Measurements from ENCODE around the gene VWA5B2. TPM values are rescaled to one million over a fixed set of nuclear protein-coding genes. Genes with fewer than 3 reads are reported as not detected.
"Not testable (repeated sequence)": the region's sequence is repeated elsewhere in the genome, so short reads cannot be mapped to it uniquely, and the experiment has no call there.

VWA5B2 gene
- polyA plus RNA-seq, 3 donors, result 0.33 to 4.4 TPM; not detected in 1

DNA sequence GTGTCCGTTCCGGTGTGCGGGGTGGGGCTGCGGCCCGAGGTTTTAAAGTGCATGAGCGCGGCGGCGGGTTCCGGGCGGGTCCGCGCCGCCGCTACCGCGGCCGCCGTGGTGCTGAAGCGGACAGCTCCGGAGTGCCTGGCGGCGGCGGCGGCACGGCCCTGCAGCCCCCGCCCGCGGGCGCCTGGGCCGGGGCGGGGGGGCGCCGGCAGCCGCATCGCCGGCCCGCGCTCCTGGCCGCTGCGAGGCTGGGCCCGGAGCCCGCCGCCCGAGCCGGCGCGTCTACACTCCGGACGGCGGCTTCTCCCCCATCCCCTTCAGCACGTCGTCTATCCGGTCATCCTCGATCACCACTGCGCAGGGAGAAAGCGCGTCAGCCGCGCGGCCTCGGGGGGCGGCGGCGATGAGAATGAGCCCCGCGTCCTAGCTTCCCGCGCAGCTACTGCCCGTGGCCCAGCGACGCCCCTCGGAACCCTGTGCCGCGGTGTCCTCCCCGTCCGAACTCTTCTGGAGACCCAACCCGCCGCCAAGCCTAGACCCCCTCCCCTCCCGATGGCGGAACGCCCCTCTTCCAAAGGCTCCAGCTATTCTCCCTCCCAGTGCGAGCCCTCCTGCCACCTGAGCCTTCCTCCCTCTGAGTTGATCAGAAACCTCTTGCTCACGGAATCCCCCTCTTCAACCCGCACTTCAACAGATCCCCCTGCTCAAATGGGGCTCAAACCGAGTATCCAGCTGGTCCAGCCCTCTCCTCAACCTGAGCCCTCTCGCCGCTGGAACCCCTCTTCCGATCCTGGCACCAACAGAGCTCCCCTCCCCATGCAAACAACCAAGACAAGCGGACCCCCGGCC is 30.7 kb downstream of the VWA5B2 start:
- H3K27ac ChIP-seq (ENCODE audit: low read depth, low read length), result no peak overlapping the region
- 1 to 2% (median 2%) methylated on average over 61 to 77 of the region's 91 CpGs for WGBS, 3 donors

- no peak overlapping the region for H3K27ac ChIP-seq (ENCODE audit: low read depth, low read length)
- WGBS, 3 donors, result 1 to 2% (median 1%) methylated on average over 31 to 49 of the region's 49 CpGs
These were observed 31.4 kb downstream of the VWA5B2 start for GRCh38 chr3:184260724-184261269.

DNA sequence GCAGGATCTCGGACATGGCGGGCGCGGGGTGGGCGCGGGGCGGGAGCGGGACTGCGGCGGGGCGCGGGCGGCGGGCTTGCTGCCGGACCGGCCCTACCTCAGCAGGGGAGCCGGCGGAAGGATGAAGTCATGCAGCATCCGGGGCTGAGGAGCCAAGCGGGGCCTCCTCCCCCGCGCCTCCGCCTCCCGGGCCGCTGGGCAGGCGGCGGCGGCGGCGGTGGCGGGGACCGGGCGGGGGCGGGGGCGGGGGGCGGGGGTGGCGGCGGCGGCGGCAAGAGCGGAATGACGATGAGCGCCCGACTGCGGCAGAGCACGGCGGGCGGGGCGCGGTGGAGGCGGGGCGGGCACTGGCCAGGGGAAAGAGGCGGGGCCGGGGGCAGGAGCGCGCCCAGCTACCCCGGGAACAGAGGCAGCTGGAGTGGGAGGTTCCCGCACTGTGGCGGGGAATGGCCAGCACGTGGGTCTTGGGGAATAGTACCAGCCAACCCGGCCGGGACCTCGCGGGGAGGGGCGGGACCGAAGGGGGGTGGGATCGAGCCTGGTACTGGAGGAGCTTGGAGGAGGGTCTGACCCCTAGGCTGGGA is 32.0 kb downstream of the VWA5B2 start, which contains the start of gene CAMK2N2:
TSS of gene CAMK2N2 (minus strand) at position 284 of the 584 bp plus-strand sequence. CDS start at position 16, 268 bp downstream.
- no peak within 1 kb of the TSS for H3K27ac ChIP-seq (ENCODE audit: low read depth, low read length)
- 0 to 1% (median 1%) methylated on average over 38 to 66 of the region's 67 CpGs for WGBS, 3 donors

DNA sequence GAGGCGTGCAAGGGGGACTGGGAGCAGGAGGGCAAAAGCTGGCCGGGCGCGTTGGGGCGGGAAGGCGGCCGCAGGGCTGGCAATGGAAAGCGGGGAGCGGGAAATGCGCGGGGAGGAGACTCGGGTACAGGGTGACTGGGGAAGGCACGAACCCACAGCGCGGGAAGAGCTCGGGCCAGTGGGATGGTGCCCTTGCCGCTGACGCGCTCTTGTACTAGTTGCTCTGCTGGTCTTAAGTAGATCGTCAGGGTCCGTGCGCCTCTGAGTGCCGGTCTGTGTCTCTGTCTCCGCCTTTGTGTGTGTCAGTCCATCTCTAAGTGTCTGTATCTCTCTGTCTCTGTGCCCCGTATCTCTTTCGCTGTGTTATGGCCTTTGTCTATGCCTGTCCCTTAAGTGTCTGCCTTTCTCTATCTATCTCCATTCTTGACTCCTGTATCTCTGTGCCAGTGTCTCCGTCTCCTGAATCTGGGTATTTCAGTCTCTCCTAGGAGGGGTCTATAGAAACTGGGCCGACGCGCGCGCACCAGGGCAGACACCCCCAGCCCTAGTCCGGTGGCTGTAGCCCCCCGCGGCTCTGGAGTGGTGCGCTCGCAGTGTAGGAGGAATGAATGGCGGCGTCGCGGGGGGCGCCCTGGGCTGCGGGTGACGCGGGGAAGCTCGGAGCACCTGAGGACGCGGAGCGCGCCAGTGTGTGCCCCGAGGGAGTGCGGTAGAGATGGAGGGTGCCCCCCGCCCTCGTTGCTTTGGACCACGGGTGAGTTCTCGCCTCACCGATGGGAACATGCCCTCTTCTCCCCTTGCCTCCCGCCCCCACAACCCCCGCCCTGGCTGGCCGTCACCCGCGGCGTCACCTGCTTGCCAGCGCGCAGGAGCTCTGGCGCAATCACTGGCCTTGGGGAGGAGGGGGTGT is 32.7 kb downstream of the VWA5B2 start:
- no peak overlapping the region for H3K27ac ChIP-seq (ENCODE audit: low read depth, low read length)
- 0 to 3% (median 3%) methylated on average over 64 to 66 of the region's 66 CpGs for whole genome bisulfite sequencing, 3 donors

GRCh38 chr3:184262764-184263179 is 33.4 kb downstream of the VWA5B2 start:
- WGBS, 3 donors, result 11 to 16% (median 15%) methylated on average over 15 of the region's 15 CpGs
- H3K27ac ChIP-seq (ENCODE audit: low read depth, low read length), result no peak overlapping the region

DNA sequence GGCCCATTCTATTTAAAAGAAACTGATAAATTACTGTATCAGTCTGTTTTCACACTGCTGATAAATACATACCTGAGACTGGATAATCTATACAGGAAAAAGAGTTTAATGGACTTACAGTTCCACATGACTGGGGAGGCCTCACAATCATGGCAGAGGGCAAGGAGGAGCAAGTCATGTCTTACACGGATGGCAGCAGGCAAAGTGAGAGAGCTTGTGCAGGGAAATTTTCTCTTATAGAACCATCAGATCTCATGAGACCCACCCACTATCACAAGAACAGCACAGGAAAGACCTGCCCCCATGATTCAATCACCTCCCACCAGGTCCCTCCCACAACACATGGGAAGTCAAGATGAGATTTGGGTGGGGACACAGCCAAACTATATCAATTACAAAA is 37.9 kb downstream of the VWA5B2 start:
- 71 to 96% (median 89%) methylated on average over 1 of the region's 1 CpG for WGBS, 3 donors
- H3K27ac ChIP-seq (ENCODE audit: low read depth, low read length), result not testable (repeated sequence)

- H3K27ac ChIP-seq (ENCODE audit: low read depth, low read length), result no peak overlapping the region
- WGBS, 3 donors, result 38 to 69% (median 50%) methylated on average over 1 of the region's 1 CpG
These were observed 42.9 kb downstream of the VWA5B2 start for GRCh38 chr3:184272269-184272668.

DNA sequence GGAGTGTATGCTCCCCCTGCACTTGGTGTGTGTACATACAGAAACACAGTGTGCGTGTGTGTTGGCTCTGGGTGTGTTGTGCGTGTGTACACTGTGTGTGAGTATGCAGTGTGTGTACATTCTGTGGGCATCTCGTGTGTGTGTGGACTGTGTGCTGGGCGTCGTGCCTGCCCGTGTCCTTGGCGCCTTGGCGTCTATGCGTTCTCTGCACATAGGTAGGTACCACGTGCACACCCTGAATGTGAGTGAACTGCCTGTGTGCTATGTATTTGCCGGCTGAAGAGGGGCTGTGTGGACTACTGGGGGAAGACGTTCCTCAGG is 46.0 kb downstream of the VWA5B2 start:
- WGBS, 3 donors, result 70 to 73% (median 73%) methylated on average over 12 of the region's 12 CpGs
- no peak overlapping the region for H3K27ac ChIP-seq (ENCODE audit: low read depth, low read length)

- no peak within 1 kb of the TSS for H3K27ac ChIP-seq (ENCODE audit: low read depth, low read length)
- 14 to 19% (median 16%) methylated on average over 48 to 64 of the region's 65 CpGs for WGBS, 3 donors
These were observed 46.9 kb downstream of the VWA5B2 start, which contains the start of gene ECE2 for GRCh38 chr3:184275961-184276910. Gene ECE2 (plus strand): TSS chr3:184276022. CDS start chr3:184276154, 132 bp downstream.

- 95% methylated on average over 6 of the region's 6 CpGs for WGBS, 3 donors
- no peak overlapping the region for H3K27ac ChIP-seq (ENCODE audit: low read depth, low read length)
These were observed 48.0 kb downstream of the VWA5B2 start for GRCh38 chr3:184277366-184277765.

- WGBS, 3 donors, result 85 to 93% (median 89%) methylated on average over 3 to 4 of the region's 4 CpGs
These were observed 53.6 kb downstream of the VWA5B2 start for GRCh38 chr3:184282941-184283340.

GRCh38 chr3:184283681-184284080 is 54.3 kb downstream of the VWA5B2 start:
- no peak overlapping the region for H3K27ac ChIP-seq (ENCODE audit: low read depth, low read length)
- WGBS, 3 donors, result 88 to 96% (median 94%) methylated on average over 4 to 8 of the region's 8 CpGs

More at GRCh38 chr3:184282941-184283340, 53.6 kb downstream of the VWA5B2 start:
- H3K27ac ChIP-seq (ENCODE audit: low read depth, low read length), result no peak overlapping the region

- WGBS, 3 donors, result 13 to 29% (median 13%) methylated on average over 4 of the region's 4 CpGs
- no peak overlapping the region for H3K27ac ChIP-seq (ENCODE audit: low read depth, low read length)
These were observed 55.3 kb downstream of the VWA5B2 start for GRCh38 chr3:184284696-184285095.

DNA sequence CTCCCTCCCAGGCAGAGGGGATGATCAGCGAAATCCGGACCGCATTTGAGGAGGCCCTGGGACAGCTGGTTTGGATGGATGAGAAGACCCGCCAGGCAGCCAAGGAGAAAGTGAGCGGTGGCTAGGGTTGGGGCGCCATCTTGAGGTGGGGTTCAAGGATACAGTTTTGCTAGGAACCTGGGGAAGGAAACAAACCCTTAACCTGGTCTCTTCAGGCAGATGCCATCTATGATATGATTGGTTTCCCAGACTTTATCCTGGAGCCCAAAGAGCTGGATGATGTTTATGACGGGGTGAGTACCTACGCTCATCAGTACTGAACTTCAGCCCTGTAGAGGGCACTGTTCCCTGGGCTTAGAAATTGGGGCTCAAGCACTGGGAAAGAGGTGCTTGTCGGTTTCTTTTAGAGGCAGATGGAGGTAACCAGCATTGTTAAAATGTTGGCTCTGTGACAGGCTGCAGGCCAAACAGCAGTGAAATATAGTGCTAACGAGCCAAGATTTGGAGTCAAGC is 60.1 kb downstream of the VWA5B2 start:
- 6 to 11% (median 7%) methylated on average over 10 of the region's 10 CpGs for WGBS, 3 donors
- no peak overlapping the region for H3K27ac ChIP-seq (ENCODE audit: low read depth, low read length)

GRCh38 chr3:184290331-184290730 is 60.9 kb downstream of the VWA5B2 start:
- WGBS, 3 donors, result 86 to 91% (median 91%) methylated on average over 10 of the region's 10 CpGs
- H3K27ac ChIP-seq (ENCODE audit: low read depth, low read length), result no peak overlapping the region

GRCh38 chr3:184291044-184291737 is 61.8 kb downstream of the VWA5B2 start:
- WGBS, 3 donors, result 85 to 91% (median 86%) methylated on average over 21 to 22 of the region's 22 CpGs
- H3K27ac ChIP-seq (ENCODE audit: low read depth, low read length), result no peak overlapping the region

All from adipose tissue (tissue), 3 donors.